GM23338 (cell line): ENCODE measurements around the gene FBXL14. TPM values are rescaled to one million over a fixed set of nuclear protein-coding genes. Genes with fewer than 3 reads are reported as not detected.
"Not testable (repeated sequence)": the region's sequence is repeated elsewhere in the genome, so short reads cannot be mapped to it uniquely, and the experiment has no call there.

Experiments used
- ATAC-seq: fragments of 200-7000 bp; cut with Tn5 transposase; 3 replicates; pipeline ENCODE4 v1.9.1; 2020
- DNase-seq: peaks from one replicate; pipeline ENCODE4 v3.0.0-alpha.2; 2015; ENCODE audit warnings: low spot score
- H2AFZ ChIP-seq: fragments of 200-600 bp; sonication (generic); 2 replicates; pipeline ENCODE4 v1.8.0; 2016; ENCODE audit warnings: antibody characterized with exemption, mild to moderate bottlenecking, moderate library complexity
- H3F3A ChIP-seq: fragments of 200-600 bp; sonication (generic); replicated peaks from 2 replicates; pipeline ENCODE4 v1.8.0; 2017; ENCODE audit warnings: antibody characterized with exemption, mixed run types, low read depth
- H3K27ac ChIP-seq: fragments of 200-600 bp; sonication (generic); 2 replicates; pipeline ENCODE4 v1.6.1; 2016; ENCODE audit warnings: low read depth
- H3K27me3 ChIP-seq: fragments of 200-600 bp; sonication (generic); 2 replicates; pipeline ENCODE4 v1.8.0; 2016; ENCODE audit warnings: mild to moderate bottlenecking, mixed run types, moderate library complexity; ENCODE audit not compliant: insufficient read depth
- H3K36me3 ChIP-seq: fragments of 200-600 bp; sonication (generic); 2 replicates; pipeline ENCODE4 v1.8.0; 2016; ENCODE audit warnings: mild to moderate bottlenecking; ENCODE audit not compliant: insufficient read depth
- H3K4me1 ChIP-seq: fragments of 200-600 bp; sonication (generic); 2 replicates; pipeline ENCODE4 v1.8.0; 2016; ENCODE audit warnings: mild to moderate bottlenecking, moderate library complexity; ENCODE audit not compliant: insufficient read depth
- H3K4me2 ChIP-seq: fragments of 200-600 bp; sonication (generic); 2 replicates; pipeline ENCODE4 v1.7.1; 2017; ENCODE audit warnings: mixed run types
- H3K4me3 ChIP-seq: fragments of 200-600 bp; sonication (generic); 2 replicates; pipeline ENCODE4 v1.6.1; 2016; ENCODE audit warnings: mixed run types
- H3K79me2 ChIP-seq: fragments of 200-600 bp; sonication (generic); replicated peaks from 2 replicates; pipeline ENCODE4 v1.8.0; 2017; ENCODE audit warnings: mild to moderate bottlenecking; ENCODE audit not compliant: insufficient read depth
- H3K9me2 ChIP-seq: fragments of 200-600 bp; sonication (generic); 2 replicates; pipeline ENCODE4 v1.8.0; 2017; ENCODE audit not compliant: insufficient read depth
- H4K20me1 ChIP-seq: fragments of 200-600 bp; sonication (generic); replicated peaks from 2 replicates; pipeline ENCODE4 v1.8.0; 2017; ENCODE audit warnings: mild to moderate bottlenecking; ENCODE audit not compliant: insufficient read depth
- H3K27ac Mint-ChIP-seq: 2 replicates; pipeline ENCODE4 v1.8.0; 2020; ENCODE audit warnings: inconsistent platforms, mild to moderate bottlenecking, moderate library complexity, mixed read lengths
- H3K27me3 Mint-ChIP-seq: 3 replicates; pipeline ENCODE4 v1.8.0; 2022; ENCODE audit warnings: low read depth, mild to moderate bottlenecking, moderate library complexity, mixed read lengths, inconsistent platforms; ENCODE audit not compliant: insufficient read depth, poor library complexity
- H3K36me3 Mint-ChIP-seq: 3 replicates; pipeline ENCODE4 v1.8.0; 2021; ENCODE audit warnings: low read depth, mild to moderate bottlenecking, inconsistent platforms, moderate library complexity, mixed read lengths
- H3K4me1 Mint-ChIP-seq: 3 replicates; pipeline ENCODE4 v1.8.0; 2020; ENCODE audit warnings: mild to moderate bottlenecking, inconsistent platforms, mixed read lengths
- H3K4me3 Mint-ChIP-seq: 3 replicates; pipeline ENCODE4 v1.8.0; 2021; ENCODE audit warnings: moderate library complexity, mild to moderate bottlenecking, inconsistent platforms, mixed read lengths
- H3K9me3 Mint-ChIP-seq: 3 replicates; pipeline ENCODE4 v1.8.0; 2020; ENCODE audit warnings: moderate library complexity, mild to moderate bottlenecking, inconsistent platforms, mixed read lengths
- POLR2AphosphoS5 ChIP-seq: IDR thresholded peaks from 2 replicates; pipeline ENCODE4 v1.6.1; 2016; ENCODE audit warnings: antibody characterized with exemption, low read depth
- STAT1 ChIP-seq: IDR thresholded peaks from one replicate; pipeline ENCODE4 v1.6.1; 2016; ENCODE audit warnings: antibody characterized with exemption; ENCODE audit not compliant: unreplicated experiment
- polyA plus RNA-seq: library from polyadenylated mRNA; unstranded; fragments of >200 nt; fragmentation: Nextera tagmentation; extraction: Ambion mirVana; gene quantifications from 2 replicates; pipeline ENCODE4 v1.2.1, GENCODE V29; 2016
- total RNA-seq: library from RNA; depleted of rRNA; stranded (reverse); fragments of >200 nt; shearing (Covaris generic); gene quantifications from 2 replicates; pipeline ENCODE4 v1.2.3, GENCODE V29; 2014
- TF ChIP-seq, protein P1 (sequence below): fragments of 250-450 bp; sonication (Bioruptor Pico); IDR thresholded peaks from 2 replicates; pipeline ENCODE4 v1.5.0; 2020; ENCODE audit warnings: mild to moderate bottlenecking, moderate library complexity

FBXL14 gene
- total and polyA plus RNA-seq, 2 experiments from 2014 or later, result 0.74 to 9.4 TPM

- TF ChIP-seq, protein P1, sequence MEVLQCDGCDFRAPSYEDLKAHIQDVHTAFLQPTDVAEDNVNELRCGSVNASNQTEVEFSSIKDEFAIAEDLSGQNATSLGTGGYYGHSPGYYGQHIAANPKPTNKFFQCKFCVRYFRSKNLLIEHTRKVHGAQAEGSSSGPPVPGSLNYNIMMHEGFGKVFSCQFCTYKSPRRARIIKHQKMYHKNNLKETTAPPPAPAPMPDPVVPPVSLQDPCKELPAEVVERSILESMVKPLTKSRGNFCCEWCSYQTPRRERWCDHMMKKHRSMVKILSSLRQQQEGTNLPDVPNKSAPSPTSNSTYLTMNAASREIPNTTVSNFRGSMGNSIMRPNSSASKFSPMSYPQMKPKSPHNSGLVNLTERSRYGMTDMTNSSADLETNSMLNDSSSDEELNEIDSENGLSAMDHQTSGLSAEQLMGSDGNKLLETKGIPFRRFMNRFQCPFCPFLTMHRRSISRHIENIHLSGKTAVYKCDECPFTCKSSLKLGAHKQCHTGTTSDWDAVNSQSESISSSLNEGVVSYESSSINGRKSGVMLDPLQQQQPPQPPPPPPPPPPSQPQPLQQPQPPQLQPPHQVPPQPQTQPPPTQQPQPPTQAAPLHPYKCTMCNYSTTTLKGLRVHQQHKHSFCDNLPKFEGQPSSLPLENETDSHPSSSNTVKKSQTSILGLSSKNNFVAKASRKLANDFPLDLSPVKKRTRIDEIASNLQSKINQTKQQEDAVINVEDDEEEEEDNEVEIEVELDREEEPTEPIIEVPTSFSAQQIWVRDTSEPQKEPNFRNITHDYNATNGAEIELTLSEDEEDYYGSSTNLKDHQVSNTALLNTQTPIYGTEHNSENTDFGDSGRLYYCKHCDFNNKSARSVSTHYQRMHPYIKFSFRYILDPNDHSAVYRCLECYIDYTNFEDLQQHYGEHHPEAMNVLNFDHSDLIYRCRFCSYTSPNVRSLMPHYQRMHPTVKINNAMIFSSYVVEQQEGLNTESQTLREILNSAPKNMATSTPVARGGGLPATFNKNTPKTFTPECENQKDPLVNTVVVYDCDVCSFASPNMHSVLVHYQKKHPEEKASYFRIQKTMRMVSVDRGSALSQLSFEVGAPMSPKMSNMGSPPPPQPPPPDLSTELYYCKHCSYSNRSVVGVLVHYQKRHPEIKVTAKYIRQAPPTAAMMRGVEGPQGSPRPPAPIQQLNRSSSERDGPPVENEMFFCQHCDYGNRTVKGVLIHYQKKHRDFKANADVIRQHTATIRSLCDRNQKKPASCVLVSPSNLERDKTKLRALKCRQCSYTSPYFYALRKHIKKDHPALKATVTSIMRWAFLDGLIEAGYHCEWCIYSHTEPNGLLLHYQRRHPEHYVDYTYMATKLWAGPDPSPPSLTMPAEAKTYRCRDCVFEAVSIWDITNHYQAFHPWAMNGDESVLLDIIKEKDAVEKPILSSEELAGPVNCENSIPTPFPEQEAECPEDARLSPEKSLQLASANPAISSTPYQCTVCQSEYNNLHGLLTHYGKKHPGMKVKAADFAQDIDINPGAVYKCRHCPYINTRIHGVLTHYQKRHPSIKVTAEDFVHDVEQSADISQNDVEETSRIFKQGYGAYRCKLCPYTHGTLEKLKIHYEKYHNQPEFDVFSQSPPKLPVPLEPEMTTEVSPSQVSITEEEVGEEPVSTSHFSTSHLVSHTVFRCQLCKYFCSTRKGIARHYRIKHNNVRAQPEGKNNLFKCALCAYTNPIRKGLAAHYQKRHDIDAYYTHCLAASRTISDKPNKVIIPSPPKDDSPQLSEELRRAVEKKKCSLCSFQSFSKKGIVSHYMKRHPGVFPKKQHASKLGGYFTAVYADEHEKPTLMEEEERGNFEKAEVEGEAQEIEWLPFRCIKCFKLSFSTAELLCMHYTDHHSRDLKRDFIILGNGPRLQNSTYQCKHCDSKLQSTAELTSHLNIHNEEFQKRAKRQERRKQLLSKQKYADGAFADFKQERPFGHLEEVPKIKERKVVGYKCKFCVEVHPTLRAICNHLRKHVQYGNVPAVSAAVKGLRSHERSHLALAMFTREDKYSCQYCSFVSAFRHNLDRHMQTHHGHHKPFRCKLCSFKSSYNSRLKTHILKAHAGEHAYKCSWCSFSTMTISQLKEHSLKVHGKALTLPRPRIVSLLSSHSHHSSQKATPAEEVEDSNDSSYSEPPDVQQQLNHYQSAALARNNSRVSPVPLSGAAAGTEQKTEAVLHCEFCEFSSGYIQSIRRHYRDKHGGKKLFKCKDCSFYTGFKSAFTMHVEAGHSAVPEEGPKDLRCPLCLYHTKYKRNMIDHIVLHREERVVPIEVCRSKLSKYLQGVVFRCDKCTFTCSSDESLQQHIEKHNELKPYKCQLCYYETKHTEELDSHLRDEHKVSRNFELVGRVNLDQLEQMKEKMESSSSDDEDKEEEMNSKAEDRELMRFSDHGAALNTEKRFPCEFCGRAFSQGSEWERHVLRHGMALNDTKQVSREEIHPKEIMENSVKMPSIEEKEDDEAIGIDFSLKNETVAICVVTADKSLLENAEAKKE (CRISPR knock-in tag), result no peak
- TF ChIP-seq STAT1, result no peak
- TF ChIP-seq POLR2AphosphoS5, result no peak
Observed at GRCh38 chr12:1559676-1560091, 34.7 kb downstream of the FBXL14 start (continued).

DNA sequence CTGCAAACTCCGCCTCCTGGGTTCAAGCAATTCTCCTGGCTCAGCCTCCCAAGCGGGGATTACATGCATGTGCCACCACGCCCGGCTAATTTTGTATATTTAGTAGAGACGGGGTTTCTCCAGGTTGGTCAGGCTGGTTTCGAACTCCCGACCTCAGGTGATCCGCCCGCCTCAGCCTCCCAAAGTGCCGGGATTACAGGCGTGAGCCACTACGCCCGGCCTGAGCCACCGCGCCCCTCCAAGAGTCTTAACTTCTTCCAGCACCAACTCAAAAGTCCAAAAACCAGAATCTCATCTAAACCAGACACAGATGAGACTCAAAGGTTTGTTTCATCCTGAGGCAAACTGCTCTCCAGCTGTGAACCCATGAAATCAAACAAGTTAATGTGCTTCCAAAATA is 36.3 kb downstream of the FBXL14 start:
- H3K27me3 Mint-ChIP-seq, H3K4me3 Mint-ChIP-seq, H3K36me3 ChIP-seq, H3K4me2 ChIP-seq, H3K27ac ChIP-seq, H2AFZ ChIP-seq, H3F3A ChIP-seq, H4K20me1 ChIP-seq, DNase-seq, H3K4me1 ChIP-seq, H3K27me3 ChIP-seq, H3K79me2 ChIP-seq, ATAC-seq, H3K9me2 ChIP-seq, H3K9me3 Mint-ChIP-seq, H3K36me3 Mint-ChIP-seq, H3K27ac Mint-ChIP-seq, H3K4me3 ChIP-seq: not testable (repeated sequence)
- peaks cover 10% of the 10 kb centered on the region; the same call in 2 of the 3 replicates for H3K4me1 Mint-ChIP-seq
